CD14-positive monocyte (primary cell): ENCODE results near the gene AP4E1. TPM values are rescaled to one million over a fixed set of nuclear protein-coding genes. Genes with fewer than 3 reads are reported as not detected.
A peak's percentile ranks its signal among the peaks of the same experiment; 100 is the strongest.
"Not testable (repeated sequence)": the region's sequence is repeated elsewhere in the genome, so short reads cannot be mapped to it uniquely, and the experiment has no call there.

ENCODE experiments used
- DNase-seq, 3 donors: peaks; one replicate each; pipeline ENCODE4 v3.0.0-alpha.2; 2011 to 2022
- H2AFZ ChIP-seq: 2 replicates; pipeline ENCODE4 v1.6.0; 2012; ENCODE audit warnings: mild to moderate bottlenecking, low read depth, low read length, inconsistent platforms; ENCODE audit not compliant: insufficient read depth, poor library complexity, severe bottlenecking
- H3K27ac ChIP-seq, 2 donors: 1 replicate in 1 of 2; 2 replicates in 1 of 2; pipeline ENCODE4 v1.5.1; 2012 to 2013; ENCODE audit warnings: low read length in 2 of 2, control low read depth in 1 of 2, inconsistent platforms in 1 of 2, low read depth in 1 of 2, mild to moderate bottlenecking in 1 of 2
- H3K27me3 ChIP-seq, 2 donors: one replicate each; pipeline versions ENCODE4 v1.6.0 to v1.6.1; 2011 to 2013; ENCODE audit warnings: low read length in 2 of 2; ENCODE audit not compliant: control insufficient read depth in 2 of 2, insufficient read depth in 2 of 2
- H3K36me3 ChIP-seq, 2 donors: replicated peaks in 1 of 2; 1 replicate in 1 of 2; 2 replicates in 1 of 2; pipeline versions ENCODE4 v1.5.1 to v1.6.1; 2012 to 2013; ENCODE audit warnings: low read length in 2 of 2, control low read depth in 1 of 2, inconsistent platforms in 1 of 2, mild to moderate bottlenecking in 1 of 2; ENCODE audit not compliant: insufficient read depth in 2 of 2, control insufficient read depth in 1 of 2
- H3K4me1 ChIP-seq, 2 donors: 1 replicate in 1 of 2; 2 replicates in 1 of 2; pipeline versions ENCODE4 v1.5.1 to v1.6.1; 2012 to 2013; ENCODE audit warnings: low read length in 2 of 2, control low read depth in 1 of 2, inconsistent platforms in 1 of 2, mild to moderate bottlenecking in 1 of 2, moderate library complexity in 1 of 2; ENCODE audit not compliant: insufficient read depth in 2 of 2, control insufficient read depth in 1 of 2
- H3K4me2 ChIP-seq: replicated peaks from 2 replicates; pipeline ENCODE3; 2012; ENCODE audit warnings: low read length, moderate library complexity, mild to moderate bottlenecking; ENCODE audit not compliant: poor library complexity, severe bottlenecking; ENCODE audit errors: extremely low read depth
- H3K4me3 ChIP-seq, 3 experiments: fragments of 200-600 bp in 1 of 3; sonication (generic) in 1 of 3; replicated peaks in 1 of 3; 1 replicate in 2 of 3; 2 replicates in 1 of 3; pipeline ENCODE4 v1.5.1; 2011 to 2013; ENCODE audit warnings: low read length in 3 of 3, mild to moderate bottlenecking in 3 of 3, control low read depth in 2 of 3, low read depth in 2 of 3, inconsistent platforms in 1 of 3, moderate library complexity in 1 of 3
- H3K79me2 ChIP-seq: 2 replicates; pipeline ENCODE4 v1.6.0; 2012; ENCODE audit warnings: mild to moderate bottlenecking, control low read depth, inconsistent platforms, low read length, moderate library complexity; ENCODE audit not compliant: insufficient read depth
- H3K9ac ChIP-seq: 2 replicates; pipeline ENCODE4 v1.6.0; 2017; ENCODE audit warnings: low read length, mild to moderate bottlenecking; ENCODE audit not compliant: insufficient read depth, poor library complexity, severe bottlenecking
- H3K9me3 ChIP-seq, 2 donors: replicated peaks in 1 of 2; 1 replicate in 1 of 2; 2 replicates in 1 of 2; pipeline versions ENCODE4 v1.5.1 to v1.6.1; 2012 to 2013; ENCODE audit warnings: low read length in 2 of 2, control low read depth in 1 of 2; ENCODE audit not compliant: control insufficient read depth in 1 of 2, insufficient read depth in 1 of 2
- H4K20me1 ChIP-seq: 2 replicates; pipeline ENCODE4 v1.6.0; 2012; ENCODE audit warnings: mild to moderate bottlenecking, low read length, control low read depth, moderate library complexity; ENCODE audit not compliant: insufficient read depth
- H3K27ac Mint-ChIP-seq, 7 donors: one replicate each; pipeline ENCODE4 v1.8.0; 2020; ENCODE audit warnings: mild to moderate bottlenecking in 7 of 7, mixed read lengths in 7 of 7, moderate library complexity in 6 of 7, inconsistent platforms in 2 of 7
- H3K27me3 Mint-ChIP-seq, 3 donors: one replicate each; pipeline ENCODE4 v1.8.0; 2021 to 2022; ENCODE audit warnings: low read depth in 3 of 3, mild to moderate bottlenecking in 3 of 3, mixed read lengths in 3 of 3, moderate library complexity in 3 of 3, inconsistent platforms in 1 of 3
- H3K36me3 Mint-ChIP-seq, 2 donors: one replicate each; pipeline ENCODE4 v1.8.0; 2020; ENCODE audit warnings: mixed read lengths in 2 of 2, inconsistent platforms in 1 of 2, mild to moderate bottlenecking in 1 of 2
- H3K4me1 Mint-ChIP-seq: one replicate; pipeline ENCODE4 v1.8.0; 2020; ENCODE audit warnings: mild to moderate bottlenecking, mixed read lengths
- H3K4me3 Mint-ChIP-seq, 2 donors: one replicate each; pipeline ENCODE4 v1.8.0; 2020; ENCODE audit warnings: mild to moderate bottlenecking in 2 of 2, mixed read lengths in 2 of 2, moderate library complexity in 1 of 2
- H3K9me3 Mint-ChIP-seq, 7 donors: one replicate each; pipeline ENCODE4 v1.8.0; 2020 to 2022; ENCODE audit warnings: mixed read lengths in 7 of 7, mild to moderate bottlenecking in 6 of 7, moderate library complexity in 6 of 7, inconsistent platforms in 2 of 7
- CTCF ChIP-seq: fragments of 200-600 bp; IDR thresholded peaks from one replicate; pipeline ENCODE4 v1.8.0; 2022; ENCODE audit warnings: antibody characterized with exemption, mild to moderate bottlenecking
- WGBS: methylation state at CpG from one replicate; pipeline ENCODE4 v1.1.5; 2013; ENCODE audit warnings: missing lambda C conversion rate; ENCODE audit not compliant: insufficient coverage; 5-methylcytosine and 5-hydroxymethylcytosine counted together
- intact Hi-C, 2 donors: fragments of 100-400 bp; cut with micrococcal nuclease; formaldehyde crosslinking; loops; one replicate each; pipeline versions ENCODE4 v1.15.0 to v1.15.1; 2023
- polyA plus RNA-seq, 3 donors: library from polyadenylated mRNA; depleted of rRNA in 1 of 3; unstranded in 2 of 3; stranded (reverse) in 1 of 3; fragments of 300-500 nt in 2 of 3; fragments of >200 nt in 1 of 3; fragmentation: Illumina TruSeq in 2 of 3; gene quantifications; 1 replicate in 2 of 3; 2 replicates in 1 of 3; pipeline ENCODE4 v1.2.3, GENCODE V29; 2012 to 2021

Gene AP4E1
- polyA plus RNA-seq, 3 donors, result 4.1 to 7.7 (median 5.3) TPM

- Histone ChIP-seq H4K20me1 (no peaks in the 10 kb centered on the region), H3K79me2 (no peaks in the 10 kb centered on the region), H3K9ac (no peak overlapping the region), H3K4me3 (no peak overlapping the region), H3K27me3 (no peaks in the 10 kb centered on the region), H3K36me3 (no peaks in the 10 kb centered on the region), H3K9me3 (no peaks in the 10 kb centered on the region), H3K27ac (no peak overlapping the region), H2AFZ (no peak overlapping the region), H3K4me1 (peaks cover 19 to 27% of the 10 kb centered on the region in 2 donors), H3K4me2 (no peak overlapping the region)
- H3K27me3 Mint-ChIP-seq, result peaks cover 0 to 4% (median 0%) of the 10 kb centered on the region in 3 donors
- peaks cover 25% of the 10 kb centered on the region for H3K4me1 Mint-ChIP-seq
- H3K9me3 Mint-ChIP-seq, result no peaks in the 10 kb centered on the region
- no CpG with 5 or more reads among the region's 3 CpGs for WGBS
- no peaks in the 10 kb centered on the region for H3K36me3 Mint-ChIP-seq
- H3K4me3 Mint-ChIP-seq, result no peak overlapping the region
- H3K27ac Mint-ChIP-seq, result no peak overlapping the region
- intact Hi-C loops, result no loop called here
- no peak for DNase-seq
- TF ChIP-seq CTCF, result no peak
Measured at GRCh38 chr15:50872832-50873426, 35.6 kb upstream of the AP4E1 start.

GRCh38 chr15:50873935-50874361, 34.5 kb upstream of the AP4E1 start:
- Histone ChIP-seq H3K27me3 (no peaks in the 10 kb centered on the region), H3K9me3 (no peaks in the 10 kb centered on the region), H2AFZ (peak overlapping the region; percentile 55), H3K4me2 (peak overlapping the region; percentile 52), H3K36me3 (no peaks in the 10 kb centered on the region), H3K4me1 (peaks cover 22 to 33% of the 10 kb centered on the region in 2 donors), H3K9ac (no peak overlapping the region), H3K79me2 (no peaks in the 10 kb centered on the region), H4K20me1 (no peaks in the 10 kb centered on the region), H3K4me3 (peak overlapping the region; percentile 5 to 35 (median 29)), H3K27ac (peak overlapping the region in 1 of 2 donors; percentile 13)
- Mint-ChIP-seq H3K4me3 (peak overlapping the region; percentile 42 to 62), H3K36me3 (no peaks in the 10 kb centered on the region), H3K27me3 (peaks cover 0 to 4% (median 0%) of the 10 kb centered on the region in 3 donors), H3K4me1 (peaks cover 32% of the 10 kb centered on the region), H3K27ac (peak overlapping the region in 6 of 7 donors; percentile 4 to 76 (median 66)), H3K9me3 (no peaks in the 10 kb centered on the region)
- TF ChIP-seq CTCF, result no peak
- no CpG with 5 or more reads among the region's 9 CpGs for WGBS
- intact Hi-C loops, result no loop called here
- DNase-seq, result peak in 2 of 3 donors; percentile 29 to 50

GRCh38 chr15:50875238-50875637, 33.2 kb upstream of the AP4E1 start:
- peaks cover 42% of the 10 kb centered on the region for H3K4me1 Mint-ChIP-seq
- H3K4me2 ChIP-seq, H3K27ac ChIP-seq, H3K79me2 ChIP-seq, H4K20me1 ChIP-seq, H3K27ac Mint-ChIP-seq, intact Hi-C loops, H3K9me3 ChIP-seq, H3K36me3 ChIP-seq, H2AFZ ChIP-seq, H3K36me3 Mint-ChIP-seq, H3K4me3 Mint-ChIP-seq, H3K9ac ChIP-seq, H3K27me3 ChIP-seq, H3K27me3 Mint-ChIP-seq, H3K9me3 Mint-ChIP-seq, DNase-seq, H3K4me3 ChIP-seq: not testable (repeated sequence)
- peaks cover 35 to 46% of the 10 kb centered on the region in 2 donors for H3K4me1 ChIP-seq
- WGBS, result 100% methylated on average over 1 of the region's 3 CpGs
